HG03095 (cell line): ENCODE data around the gene DARS1.
"Not testable (repeated sequence)": the region's sequence is repeated elsewhere in the genome, so short reads cannot be mapped to it uniquely, and the experiment has no call there.

ENCODE experiments used
- ATAC-seq: cut with Tn5 transposase; IDR thresholded peaks from one replicate; pipeline ENCODE4 v1.9.1; 2021; ENCODE audit warnings: moderate library complexity; ENCODE audit not compliant: unreplicated experiment

Gene DARS1

DNA sequence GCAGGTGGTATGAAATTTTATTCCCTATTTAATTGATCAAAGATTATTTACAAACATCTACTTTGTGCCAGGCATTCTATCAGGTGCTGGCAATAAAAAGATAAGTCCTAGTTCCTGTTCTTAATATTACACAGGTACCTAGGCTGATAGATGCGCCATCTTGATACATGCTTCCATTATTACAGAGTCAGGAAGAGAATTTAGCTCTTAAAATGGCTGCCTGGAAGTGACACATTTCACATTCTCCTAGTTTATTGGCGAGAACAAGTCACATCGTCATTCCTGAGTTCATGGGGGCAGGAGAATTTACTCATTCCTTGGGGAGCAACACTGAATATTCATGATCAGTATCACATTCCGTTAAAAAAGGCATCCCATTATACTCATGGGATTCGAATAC lies 1.1 kb upstream of the DARS1 start:
- no peak for ATAC-seq

DNA sequence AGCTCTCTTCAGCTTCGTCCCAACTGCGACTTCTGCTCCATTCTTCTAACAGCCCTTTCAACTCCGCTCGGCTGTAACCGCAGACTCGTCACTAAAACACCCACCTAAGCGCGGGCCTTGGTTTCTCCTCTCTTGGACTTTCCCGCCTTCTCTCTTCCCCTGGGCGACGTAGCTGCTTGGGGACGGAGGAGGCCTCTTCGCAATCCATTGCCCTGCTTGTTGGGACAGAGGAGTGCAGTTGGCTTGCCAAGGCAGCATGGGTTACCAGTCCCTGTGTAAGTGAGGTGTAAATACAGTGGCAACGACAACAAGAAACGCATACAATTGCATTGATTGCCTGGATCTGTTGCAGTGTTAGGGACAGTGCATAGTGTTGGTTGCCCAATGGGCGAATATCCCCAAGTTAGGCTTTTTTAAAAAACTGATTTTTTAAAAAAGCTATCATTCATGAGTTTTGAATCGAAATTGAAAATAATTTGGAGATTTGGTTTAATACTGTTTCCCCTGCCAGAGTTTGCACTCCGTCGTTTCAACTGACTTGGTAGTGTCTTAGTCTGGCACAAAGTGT lies 484 bp upstream of the DARS1 start:
- ATAC-seq = peak; percentile 41

DNA sequence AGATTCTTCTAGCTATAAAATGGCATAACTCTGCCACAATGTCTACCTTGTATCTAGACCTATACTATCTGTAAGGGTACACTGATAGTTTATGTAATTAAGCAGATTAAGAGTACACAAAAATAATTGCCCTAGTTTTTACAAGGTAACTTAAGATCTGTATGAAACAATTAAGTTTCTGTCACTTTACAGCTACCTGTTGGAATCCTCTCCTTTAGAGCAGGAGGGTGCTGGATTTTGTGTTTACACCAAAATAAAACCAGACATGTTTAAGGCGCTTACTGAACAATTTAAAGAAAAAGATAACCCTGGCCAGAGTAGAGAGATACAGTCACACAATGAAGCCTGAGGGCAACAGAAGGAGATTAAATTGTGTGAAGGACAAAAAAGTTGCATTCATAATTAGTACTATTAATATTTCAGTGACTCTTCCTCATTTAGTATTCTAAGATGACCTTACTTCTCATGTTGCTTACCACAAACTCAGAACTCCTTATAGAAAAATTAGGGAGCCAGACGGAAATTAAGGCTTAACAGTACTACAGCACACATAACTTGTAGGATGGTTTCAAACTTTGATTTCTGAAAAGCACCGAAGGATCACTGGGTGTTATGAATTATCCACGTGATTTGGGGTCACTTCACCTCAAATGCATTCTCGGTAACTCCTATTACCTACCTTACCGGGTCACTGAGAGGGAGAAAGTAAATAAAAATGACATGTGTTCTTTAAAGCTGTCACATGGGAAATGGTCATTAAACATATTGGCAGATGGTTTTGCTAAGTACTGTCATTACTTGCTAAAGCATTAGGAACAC lies 1.0 kb downstream of the DARS1 start:
- peak; percentile 31 for ATAC-seq

DNA sequence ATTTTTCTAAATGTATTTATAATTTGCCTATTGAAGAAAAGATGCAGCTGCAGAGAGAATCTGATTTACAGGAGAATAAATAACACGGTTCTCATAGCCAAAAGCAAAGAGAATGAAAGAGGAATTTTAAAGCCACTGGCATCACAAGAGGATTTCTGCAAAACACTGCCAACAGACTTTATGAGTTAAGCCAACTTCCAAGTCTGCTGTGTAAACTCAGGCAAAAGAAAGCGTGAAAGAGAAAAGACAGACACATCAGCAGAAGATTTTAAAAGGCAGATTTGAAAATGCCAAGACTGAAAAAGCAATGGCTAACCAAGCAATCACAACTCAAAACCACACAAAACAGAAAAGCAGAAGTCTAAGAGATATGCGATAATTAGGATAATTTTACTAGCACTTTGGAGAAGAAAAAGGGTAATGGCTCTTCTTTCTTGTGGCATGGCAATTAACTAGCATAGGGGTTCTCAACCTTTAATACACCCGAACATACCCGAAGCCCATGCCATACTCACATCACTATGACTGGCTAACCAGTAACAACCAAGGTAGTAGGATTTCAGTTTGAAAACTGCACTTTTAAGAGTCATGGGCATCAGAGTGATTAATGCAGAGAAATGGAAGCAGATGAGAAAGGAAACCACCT lies 4.9 kb downstream of the DARS1 start:
- no peak for ATAC-seq

DNA sequence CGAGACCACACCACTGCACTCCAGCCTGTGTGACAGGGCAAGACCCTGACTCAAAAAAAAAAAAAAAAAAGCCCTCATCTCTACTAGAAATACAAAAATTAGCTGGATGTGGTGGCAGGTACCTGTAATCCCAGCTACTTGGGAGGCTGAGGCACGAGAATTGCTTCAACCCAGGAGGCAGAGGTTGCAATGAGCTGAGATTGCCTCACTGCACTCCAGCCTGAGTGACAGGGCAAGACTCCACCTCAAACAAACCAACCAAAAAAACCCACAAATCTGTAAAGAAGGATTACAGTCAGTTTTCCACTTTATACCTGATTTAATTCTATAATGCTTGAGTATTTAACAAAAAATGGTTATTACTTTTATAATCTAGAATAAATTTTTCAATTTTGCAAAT lies 9.7 kb downstream of the DARS1 start:
- no peak for ATAC-seq

DNA sequence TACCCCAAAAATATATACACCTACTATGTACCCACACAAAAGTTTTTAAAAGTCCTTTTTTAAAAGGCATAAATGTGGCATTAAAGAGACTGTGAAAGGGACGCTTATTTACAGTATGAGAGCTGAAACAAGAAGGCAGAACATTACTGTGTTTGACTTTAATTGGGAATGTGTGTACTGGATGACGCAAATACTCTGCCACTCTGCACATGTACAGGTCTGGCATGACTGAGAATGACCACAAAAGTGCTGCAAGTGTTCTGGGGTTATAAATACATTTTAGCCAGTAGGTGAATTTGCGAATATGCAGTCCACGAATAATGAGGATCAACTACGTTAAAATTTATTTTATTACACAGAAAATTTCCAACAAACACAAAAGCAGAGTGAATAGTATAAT lies 11.4 kb downstream of the DARS1 start:
- no peak for ATAC-seq

DNA sequence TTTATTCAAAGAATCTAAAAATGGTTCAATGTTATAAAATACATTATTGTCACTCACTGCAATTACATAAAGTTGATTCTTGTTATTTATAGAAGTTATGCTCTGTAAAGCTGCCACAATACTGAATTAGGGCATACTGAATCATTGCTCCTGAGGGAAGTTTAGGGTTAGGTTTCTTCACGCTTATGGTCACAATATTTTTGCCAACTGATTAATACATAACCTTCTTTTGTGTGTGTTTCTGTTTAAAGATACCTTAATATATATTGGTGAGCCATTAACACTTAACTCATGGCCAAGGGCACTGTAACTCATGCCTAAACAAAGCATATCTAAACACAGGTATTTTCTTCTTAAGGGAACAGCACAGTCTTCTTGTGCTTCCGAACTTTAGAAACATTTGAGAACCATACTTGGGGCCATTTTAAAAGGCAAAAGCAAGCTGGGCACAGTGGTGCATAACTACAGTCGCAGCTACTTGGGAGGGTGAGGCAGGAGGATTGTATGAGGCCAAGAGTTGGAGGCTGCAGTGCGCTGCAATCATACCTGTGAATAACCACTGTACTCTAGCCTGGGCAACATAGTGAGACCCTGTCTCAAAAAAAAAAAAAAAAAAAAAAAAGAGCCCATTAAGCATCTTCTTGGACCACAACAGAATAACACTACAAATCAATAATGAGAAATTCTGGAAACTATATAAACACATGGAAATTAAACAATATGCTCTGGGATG lies 15.6 kb downstream of the DARS1 start:
- no peak for ATAC-seq

DNA sequence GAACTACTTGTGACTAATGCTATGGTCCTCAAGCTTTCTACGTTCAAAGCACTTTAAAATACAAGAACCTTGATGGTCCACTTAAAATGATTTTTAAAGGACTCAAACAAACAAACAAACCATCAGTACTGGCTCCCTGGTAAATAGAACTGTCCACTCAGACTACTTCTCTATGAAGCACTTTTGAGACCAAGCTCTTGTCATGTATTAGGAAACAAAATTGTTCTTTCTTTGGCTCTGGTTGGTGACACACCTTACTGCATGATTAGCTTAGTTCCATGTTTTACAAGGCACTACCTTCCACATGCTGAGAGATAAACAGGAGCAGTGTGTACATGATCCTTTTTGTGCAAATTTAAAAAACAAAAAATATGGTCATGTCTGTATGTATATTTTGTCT lies 19.7 kb downstream of the DARS1 start:
- ATAC-seq = no peak

DNA sequence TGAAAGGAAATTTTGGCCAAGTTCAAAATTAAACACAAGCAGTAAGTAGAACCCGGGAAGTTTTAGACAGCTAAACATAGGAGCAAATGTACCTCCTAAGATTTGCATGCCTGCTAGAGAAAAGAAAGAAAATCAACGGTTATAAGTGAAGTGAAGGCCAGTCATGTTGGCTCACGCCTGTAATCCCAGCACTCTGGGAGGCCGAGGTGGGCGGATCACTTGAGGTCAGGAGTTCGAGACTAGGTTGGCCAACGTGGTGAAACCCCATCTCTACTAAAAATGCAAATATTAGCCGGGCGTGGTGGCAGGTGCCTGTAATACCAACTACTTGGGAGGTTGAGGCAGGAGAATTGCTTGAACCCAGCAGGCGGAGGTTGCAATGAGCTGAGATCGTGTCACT lies 21.0 kb downstream of the DARS1 start:
- not testable (repeated sequence) for ATAC-seq

DNA sequence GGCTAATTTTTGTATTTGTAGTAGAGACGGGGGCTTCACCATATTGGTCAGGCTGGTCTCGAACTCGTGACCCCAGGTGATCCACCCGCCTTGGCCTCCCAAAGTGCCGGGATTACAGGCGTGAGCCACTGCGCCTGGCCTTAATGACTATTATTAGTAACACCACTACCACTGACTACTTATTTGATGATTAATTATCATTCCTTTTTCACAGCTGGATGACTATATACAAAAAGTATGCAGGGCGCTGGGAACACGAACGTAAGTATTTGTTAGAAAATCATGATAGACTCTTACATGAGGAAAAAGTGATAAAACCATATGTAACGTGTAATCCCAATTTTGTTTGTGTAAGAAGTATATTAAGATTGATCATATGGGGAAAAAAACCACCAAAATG lies 21.6 kb downstream of the DARS1 start:
- ATAC-seq = no peak

DNA sequence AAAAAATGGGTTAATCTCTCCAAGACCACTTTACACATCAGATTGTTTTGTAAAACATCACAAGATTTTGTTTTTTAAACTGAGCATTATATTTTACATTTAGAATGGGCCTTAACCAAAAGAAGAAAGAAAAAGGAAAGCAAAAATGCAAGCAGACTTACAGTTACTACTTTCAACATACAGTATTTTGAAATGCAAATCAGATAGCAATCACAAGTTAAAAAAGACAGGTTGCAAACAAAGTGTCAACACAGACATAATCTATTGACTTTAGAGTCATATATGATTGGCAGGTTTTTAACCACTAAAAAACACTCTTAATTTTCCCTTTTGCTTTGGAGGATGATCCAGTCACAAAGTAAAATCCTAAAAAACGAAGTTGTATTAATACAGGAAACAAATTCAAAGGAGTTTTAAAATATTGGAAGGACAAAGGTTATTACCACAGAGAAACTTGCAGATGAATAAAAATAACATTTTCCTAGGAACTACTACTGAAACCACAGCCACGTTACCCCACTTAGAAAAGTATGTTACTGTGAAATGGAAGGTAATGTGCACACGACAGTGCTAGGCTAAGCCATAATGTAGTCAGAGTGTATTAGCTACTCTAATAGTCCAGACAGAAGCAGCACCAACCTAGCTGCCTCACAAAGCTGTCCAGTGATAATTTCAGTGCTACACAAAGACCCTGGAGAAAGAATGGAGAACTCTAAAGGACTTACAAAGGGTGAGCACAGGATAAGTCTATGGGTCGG lies 22.9 kb downstream of the DARS1 start:
- peak; percentile 73 for ATAC-seq

DNA sequence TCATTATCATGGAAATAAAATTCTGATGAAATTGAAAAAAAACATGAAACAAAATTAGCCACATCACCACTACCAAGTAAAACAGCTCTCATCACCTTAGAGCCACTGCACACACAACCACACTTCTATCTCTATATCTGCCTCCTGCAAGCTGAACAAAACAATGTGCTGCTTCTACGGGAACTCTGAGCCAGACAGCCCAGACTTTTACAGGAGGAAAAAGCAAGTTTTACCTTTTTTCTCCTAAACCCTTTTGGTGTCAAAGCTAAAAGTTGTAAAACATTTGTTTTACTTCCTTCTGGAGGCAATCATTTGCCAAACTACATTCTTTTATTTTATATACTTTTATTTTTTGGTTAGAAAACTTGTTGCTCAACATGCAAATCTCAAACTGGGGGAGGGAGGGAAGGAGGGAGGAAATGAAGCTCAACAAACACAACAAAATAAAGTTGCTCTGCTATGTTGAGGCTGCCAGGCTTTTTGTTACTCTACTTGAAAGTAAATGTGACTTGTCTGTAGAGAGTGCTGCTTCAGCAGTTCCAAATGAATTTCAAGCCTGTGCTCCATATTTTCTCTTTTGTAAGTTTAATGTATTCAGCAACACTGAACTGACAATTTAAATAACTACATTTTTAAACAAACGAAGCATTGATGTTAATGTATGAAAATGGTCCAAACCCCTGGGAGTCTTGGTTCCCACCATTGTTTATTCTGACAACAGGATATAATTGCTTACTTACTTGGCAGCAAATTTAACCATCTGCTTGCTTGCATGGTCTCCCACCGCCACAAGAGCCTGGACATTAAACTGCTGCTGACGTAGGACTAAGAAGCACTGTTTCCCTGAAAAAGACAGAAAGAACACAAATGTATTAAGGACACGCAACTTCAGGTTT lies 24.5 kb downstream of the DARS1 start:
- ATAC-seq = no peak

DNA sequence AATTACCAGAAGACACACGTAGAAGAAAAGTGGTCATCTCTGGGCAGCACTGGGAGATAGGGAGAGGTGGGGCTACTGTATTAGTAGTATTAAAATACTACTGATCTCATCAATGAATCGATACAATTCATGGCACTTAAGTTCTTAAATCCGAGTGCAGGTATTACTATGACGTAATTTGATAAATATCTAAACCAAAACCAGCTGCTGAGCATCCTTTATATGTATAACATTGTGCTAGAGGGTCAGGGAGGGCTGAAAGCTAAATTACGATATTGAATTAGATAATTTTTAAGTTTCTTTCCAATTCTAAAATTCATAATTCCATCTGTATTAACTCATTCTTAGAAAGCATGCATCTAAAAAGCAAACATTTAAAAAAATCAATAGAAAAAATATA lies 25.3 kb downstream of the DARS1 start:
- no peak for ATAC-seq

DNA sequence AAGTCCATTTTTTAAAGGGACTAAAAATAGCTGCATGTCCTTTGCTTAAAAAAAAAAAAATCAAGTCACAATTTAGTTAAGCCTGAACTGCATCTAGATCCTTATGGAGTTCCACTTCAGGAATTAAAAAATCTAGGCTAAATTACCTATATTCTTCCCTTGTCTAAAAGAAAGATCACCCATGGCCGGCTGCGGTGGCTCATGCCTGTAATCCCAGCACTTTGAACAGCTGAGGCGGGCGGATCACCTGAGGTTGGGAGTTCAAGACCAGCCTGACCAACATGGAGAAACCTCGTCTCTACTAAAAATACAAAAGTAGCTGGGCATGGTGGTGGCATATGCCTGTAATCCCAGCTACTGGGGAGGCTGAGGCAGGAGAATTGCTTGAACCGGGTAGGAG lies 26.5 kb downstream of the DARS1 start:
- not testable (repeated sequence) for ATAC-seq

DNA sequence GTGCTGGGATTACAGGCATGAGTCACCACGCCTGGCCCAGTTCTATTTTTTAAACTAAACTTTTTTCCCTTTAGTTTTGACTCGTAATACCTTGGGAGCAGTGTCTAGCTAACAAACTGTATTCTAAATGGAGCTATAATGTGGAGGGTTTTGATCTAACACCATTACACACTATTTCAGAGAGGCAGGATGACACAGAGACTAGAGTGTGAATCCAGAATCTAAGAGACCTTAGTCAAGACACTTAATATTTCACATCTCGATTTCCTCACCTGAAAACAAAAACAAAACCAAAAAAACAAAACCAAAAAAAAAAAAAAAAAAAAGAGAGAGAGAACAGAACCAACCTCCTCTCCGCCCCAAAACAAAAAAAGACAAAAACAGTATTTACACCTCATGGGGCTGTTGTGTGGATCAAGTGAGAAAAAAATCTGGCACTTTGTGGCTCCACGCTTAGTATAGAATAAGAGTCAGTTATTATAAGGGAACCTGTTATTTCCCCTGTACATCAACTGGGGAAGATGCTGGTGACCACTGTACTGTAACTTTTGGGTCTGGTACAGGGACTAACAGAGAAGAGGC lies 31.3 kb downstream of the DARS1 start:
- no peak for ATAC-seq

DNA sequence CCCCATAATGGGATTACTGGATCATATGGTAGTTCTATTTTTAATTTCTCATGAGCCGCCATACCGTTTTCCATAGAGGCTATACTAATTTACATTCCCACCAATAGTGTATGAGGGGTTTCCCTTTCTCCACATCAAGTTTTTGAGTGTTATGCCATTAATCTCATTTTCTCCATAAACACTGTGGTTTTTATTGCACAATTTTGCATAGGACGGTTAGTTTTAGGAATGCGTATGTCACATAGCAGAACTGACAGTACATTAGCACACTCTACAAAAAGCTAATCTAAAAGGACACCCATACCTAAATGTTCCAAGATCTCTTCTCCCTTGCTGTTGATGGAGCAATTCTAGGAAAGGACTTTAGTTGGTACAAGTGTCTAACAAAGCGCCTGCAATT lies 32.5 kb downstream of the DARS1 start:
- ATAC-seq = no peak

DNA sequence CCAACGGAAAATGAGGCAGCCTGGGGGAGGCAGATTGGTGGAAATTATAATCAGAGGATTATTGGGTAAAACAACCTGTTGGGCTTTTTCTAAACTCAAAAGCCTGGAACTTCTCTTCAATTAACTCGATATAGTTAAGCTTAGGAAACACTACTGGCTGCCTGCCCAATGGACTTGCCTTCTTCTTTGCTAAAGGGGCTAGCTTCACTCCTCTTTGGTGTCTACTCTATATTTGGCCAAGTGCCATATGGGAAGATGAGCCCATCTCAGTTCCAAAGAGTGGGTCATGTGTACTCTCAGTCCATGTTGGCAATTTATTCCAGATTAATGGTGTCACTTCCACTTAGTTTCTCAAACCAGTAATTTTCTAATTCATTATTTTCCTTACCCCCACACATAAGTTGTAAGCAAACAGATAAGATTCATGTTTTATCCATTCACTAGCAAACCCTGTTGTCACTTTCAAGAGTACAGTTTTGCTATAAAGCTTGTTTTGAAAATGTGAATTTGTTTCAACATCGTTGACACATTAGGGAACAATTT lies 34.3 kb downstream of the DARS1 start:
- ATAC-seq = no peak

DNA sequence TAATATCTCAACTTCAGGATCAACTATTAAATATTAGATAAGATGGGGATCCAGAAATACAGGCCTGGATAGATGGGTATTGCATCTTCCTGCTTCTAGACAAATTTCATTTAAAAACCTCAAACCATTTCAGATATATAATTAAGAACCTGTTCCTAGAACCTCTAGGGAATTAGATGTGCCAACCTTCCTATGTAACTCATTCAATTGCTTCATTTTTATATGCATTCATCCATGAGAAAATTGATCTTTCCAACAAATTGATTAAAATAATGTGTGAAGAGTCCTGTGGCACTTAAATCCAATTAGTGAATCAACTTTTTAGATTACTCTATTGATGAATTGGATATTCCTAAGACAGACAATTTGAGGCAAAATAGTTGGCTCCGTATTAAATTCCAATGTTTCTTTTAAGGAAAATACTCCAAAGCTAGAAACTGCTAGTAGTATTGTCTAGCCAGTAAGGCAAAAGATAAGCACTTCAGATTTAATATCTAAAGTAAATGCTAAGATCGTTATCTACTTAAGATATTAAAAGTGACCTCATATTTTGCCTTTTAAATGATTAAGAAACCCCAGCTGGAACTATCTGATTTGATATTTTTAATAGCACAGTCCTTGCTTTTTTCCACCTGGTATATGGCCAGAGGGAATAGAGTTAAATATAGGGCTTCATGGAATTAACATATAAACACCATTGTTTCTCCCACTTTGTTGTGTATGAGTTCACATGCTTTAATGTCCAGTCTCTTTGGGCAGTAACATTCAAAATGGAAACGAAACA lies 35.8 kb downstream of the DARS1 start:
- no peak for ATAC-seq
